ENCODE data around the gene RNF113B. TPM values are rescaled to one million over a fixed set of nuclear protein-coding genes. Genes with fewer than 3 reads are reported as not detected.

RNF113B gene
- total and polyA plus RNA-seq, 2 of the 4 experiments (the other 2 are of a cell fraction): not detected

- no peak for ATAC-seq (ENCODE audit: low read depth)
- Histone ChIP-seq H3K36me3 (ENCODE audit: control insufficient read depth, insufficient read depth, low read length) (peaks cover 12% of the 10 kb centered on the region), H3K79me1 (ENCODE audit: low read depth in 1 of 2, low read length in 2 of 2) (peaks cover 66 to 89% of the 10 kb centered on the region in 2 experiments), H3K18ac (ENCODE audit: low read depth, low read length) (no peak overlapping the region), H2AK9ac (replicated peaks; ENCODE audit: low read depth, low read length, poor library complexity) (no peak overlapping the region), H3K56ac (ENCODE audit: extremely low read depth, insufficient read depth, low read length) (no peak overlapping the region), H2BK120ac (ENCODE audit: low read depth, low read length) (0 out of 2 replicates have a peak overlapping the region, but pooled peaks have one; percentile 39), H3K27ac (ENCODE audit: insufficient read depth, low read length) (no peak overlapping the region), H2AK5ac (ENCODE audit: low read depth, low read length) (no peak overlapping the region; the same call in 1 of the 2 replicates), H4K20me1 (ENCODE audit: insufficient read depth, low read length) (peaks cover 15% of the 10 kb centered on the region; the same call in 1 of the 2 replicates), H3K27me3 (ENCODE audit: control insufficient read depth, insufficient read depth, low read length) (no peaks in the 10 kb centered on the region), H3K9me1 (ENCODE audit: insufficient read depth, low read length) (peaks cover 33% of the 10 kb centered on the region), H4K8ac (ENCODE audit: low read depth in 2 of 2, low read length in 2 of 2) (no peak overlapping the region), H3K4ac (ENCODE audit: low read depth, low read length) (no peak overlapping the region), H3K4me3 (ENCODE audit: insufficient read depth, low read depth, low read length) (no peak overlapping the region), H2BK20ac (ENCODE audit: low read depth, low read length) (no peak overlapping the region), H3K4me2 (ENCODE audit: low read depth, low read length) (no peak overlapping the region), H3K9me3 (ENCODE audit: control insufficient read depth, insufficient read depth, low read length) (no peaks in the 10 kb centered on the region), H3K9ac (ENCODE audit: low read depth, low read length) (no peak overlapping the region), H2BK5ac (ENCODE audit: low read depth, low read length, poor library complexity, severe bottlenecking) (no peak overlapping the region), H3K23ac (ENCODE audit: low read depth, low read length) (0 out of 2 replicates have a peak overlapping the region, but pooled peaks have one; percentile 1), H3K4me1 (ENCODE audit: control insufficient read depth, insufficient read depth, low read length) (peaks cover 29% of the 10 kb centered on the region), H4K91ac (ENCODE audit: insufficient read depth, low read depth, low read length) (peak overlapping the region; percentile 4; the same call in 1 of the 2 replicates), H2BK15ac (ENCODE audit: low read depth, low read length) (no peak overlapping the region), H3K14ac (replicated peaks; ENCODE audit: low read depth, low read length) (no peak overlapping the region), H4K5ac (ENCODE audit: low read depth, low read length) (0 out of 2 replicates have a peak overlapping the region, but pooled peaks have one; percentile 30), H2AFZ (replicated peaks; ENCODE audit: low read length, poor library complexity) (no peak overlapping the region)
- dilution Hi-C loops (cut with HindIII; ENCODE audit: low sequenced_read_pairs, unreplicated experiment) (no loop called here), intact Hi-C loops (cut with micrococcal nuclease) (no loop called here), in situ Hi-C loops (cut with MboI; ENCODE audit: low sequenced_read_pairs) (no loop called here)
- ChIA-PET POLR2A (ENCODE audit: unreplicated experiment) (no interaction called here), CTCF (interaction anchor here (1.1 kb wide), 1 partner anchor 39 kb away, joined by 3 read pairs; no protein-coding TSS in a partner anchor)
- DNase-seq: no peak
- TF ChIP-seq CEBPB (IDR thresholded peaks at IDR 0.05; ENCODE audit: low read depth, low read length) (no peak), RFX5 (IDR thresholded peaks at IDR 0.05; ENCODE audit: low read depth, low read length) (no peak), FOS (IDR thresholded peaks at IDR 0.05; ENCODE audit: low read depth, low read length) (no peak), MAZ (IDR thresholded peaks at IDR 0.05; ENCODE audit: borderline replicate concordance, low read depth, low read length) (no peak), MXI1 (IDR thresholded peaks at IDR 0.05; ENCODE audit: borderline replicate concordance, low read depth, low read length) (no peak), USF2 (IDR thresholded peaks at IDR 0.05; ENCODE audit: low read depth, low read length) (no peak), POLR2A (IDR thresholded peaks at IDR 0.05; ENCODE audit: low read depth, low read length) (no peak), NFE2L2 (IDR thresholded peaks at IDR 0.05; ENCODE audit: low read depth, low read length) (no peak), BHLHE40 (IDR thresholded peaks at IDR 0.05; ENCODE audit: low read depth, low read length) (no peak), RCOR1 (IDR thresholded peaks at IDR 0.05; ENCODE audit: insufficient replicate concordance, low read length) (no peak), SMC3 (IDR thresholded peaks at IDR 0.05; ENCODE audit: low read depth, low read length) (no peak)
- TF ChIP-seq, protein P1, sequence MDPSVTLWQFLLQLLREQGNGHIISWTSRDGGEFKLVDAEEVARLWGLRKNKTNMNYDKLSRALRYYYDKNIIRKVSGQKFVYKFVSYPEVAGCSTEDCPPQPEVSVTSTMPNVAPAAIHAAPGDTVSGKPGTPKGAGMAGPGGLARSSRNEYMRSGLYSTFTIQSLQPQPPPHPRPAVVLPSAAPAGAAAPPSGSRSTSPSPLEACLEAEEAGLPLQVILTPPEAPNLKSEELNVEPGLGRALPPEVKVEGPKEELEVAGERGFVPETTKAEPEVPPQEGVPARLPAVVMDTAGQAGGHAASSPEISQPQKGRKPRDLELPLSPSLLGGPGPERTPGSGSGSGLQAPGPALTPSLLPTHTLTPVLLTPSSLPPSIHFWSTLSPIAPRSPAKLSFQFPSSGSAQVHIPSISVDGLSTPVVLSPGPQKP (IDR thresholded peaks at IDR 0.05; ENCODE audit: borderline replicate concordance, low read depth, low read length): no peak
- TF ChIP-seq, protein P2, sequence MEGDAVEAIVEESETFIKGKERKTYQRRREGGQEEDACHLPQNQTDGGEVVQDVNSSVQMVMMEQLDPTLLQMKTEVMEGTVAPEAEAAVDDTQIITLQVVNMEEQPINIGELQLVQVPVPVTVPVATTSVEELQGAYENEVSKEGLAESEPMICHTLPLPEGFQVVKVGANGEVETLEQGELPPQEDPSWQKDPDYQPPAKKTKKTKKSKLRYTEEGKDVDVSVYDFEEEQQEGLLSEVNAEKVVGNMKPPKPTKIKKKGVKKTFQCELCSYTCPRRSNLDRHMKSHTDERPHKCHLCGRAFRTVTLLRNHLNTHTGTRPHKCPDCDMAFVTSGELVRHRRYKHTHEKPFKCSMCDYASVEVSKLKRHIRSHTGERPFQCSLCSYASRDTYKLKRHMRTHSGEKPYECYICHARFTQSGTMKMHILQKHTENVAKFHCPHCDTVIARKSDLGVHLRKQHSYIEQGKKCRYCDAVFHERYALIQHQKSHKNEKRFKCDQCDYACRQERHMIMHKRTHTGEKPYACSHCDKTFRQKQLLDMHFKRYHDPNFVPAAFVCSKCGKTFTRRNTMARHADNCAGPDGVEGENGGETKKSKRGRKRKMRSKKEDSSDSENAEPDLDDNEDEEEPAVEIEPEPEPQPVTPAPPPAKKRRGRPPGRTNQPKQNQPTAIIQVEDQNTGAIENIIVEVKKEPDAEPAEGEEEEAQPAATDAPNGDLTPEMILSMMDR (conservative IDR thresholded peaks at IDR 0.05; ENCODE audit: low read depth, low read length): no peak
- no TSS peak for BruUV-seq (replicated peaks)
These were observed 46.7 kb upstream of the RNF113B start for GRCh38 chr13:98223741-98224140.
